OCI-LY1 (cell line): Measurements from ENCODE around the gene LARP4.

Source experiments
- EZH2 ChIP-seq: fragments of 200-600 bp; sonication (generic), shearing (Covaris generic); IDR thresholded peaks from 2 replicates; pipeline ENCODE4 v1.8.0; 2017; ENCODE audit warnings: borderline replicate concordance, mixed run types, mild to moderate bottlenecking, antibody characterized with exemption, low read length, moderate library complexity, mixed read lengths
- TF ChIP-seq, protein P1 (sequence below): fragments of 200-600 bp; sonication (generic), shearing (Covaris generic); IDR thresholded peaks from 2 replicates; pipeline ENCODE4 v1.5.1; 2017; ENCODE audit warnings: mild to moderate bottlenecking, antibody characterized with exemption, low read length, moderate library complexity, mixed read lengths

DNA sequence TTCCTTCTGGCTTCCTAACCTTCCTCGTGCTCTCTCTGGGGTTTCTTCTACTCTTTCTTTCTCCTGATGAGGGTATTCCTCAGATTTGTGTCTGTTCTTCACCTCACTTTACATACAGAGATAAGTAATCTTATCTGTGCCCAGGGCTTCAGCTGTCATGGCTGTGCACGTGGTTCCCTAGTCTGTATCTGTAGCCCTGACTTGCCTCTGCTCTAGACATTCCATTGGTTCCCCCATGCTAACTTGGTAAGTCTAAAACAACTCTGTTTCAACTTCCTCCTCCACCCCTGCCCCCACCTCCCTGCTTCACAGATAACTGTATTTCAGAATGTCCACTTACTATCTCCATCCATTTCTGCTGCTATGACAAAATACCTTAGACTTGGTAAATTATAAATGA, 114.9 kb downstream of the LARP4 start:
- TF ChIP-seq, protein P1, sequence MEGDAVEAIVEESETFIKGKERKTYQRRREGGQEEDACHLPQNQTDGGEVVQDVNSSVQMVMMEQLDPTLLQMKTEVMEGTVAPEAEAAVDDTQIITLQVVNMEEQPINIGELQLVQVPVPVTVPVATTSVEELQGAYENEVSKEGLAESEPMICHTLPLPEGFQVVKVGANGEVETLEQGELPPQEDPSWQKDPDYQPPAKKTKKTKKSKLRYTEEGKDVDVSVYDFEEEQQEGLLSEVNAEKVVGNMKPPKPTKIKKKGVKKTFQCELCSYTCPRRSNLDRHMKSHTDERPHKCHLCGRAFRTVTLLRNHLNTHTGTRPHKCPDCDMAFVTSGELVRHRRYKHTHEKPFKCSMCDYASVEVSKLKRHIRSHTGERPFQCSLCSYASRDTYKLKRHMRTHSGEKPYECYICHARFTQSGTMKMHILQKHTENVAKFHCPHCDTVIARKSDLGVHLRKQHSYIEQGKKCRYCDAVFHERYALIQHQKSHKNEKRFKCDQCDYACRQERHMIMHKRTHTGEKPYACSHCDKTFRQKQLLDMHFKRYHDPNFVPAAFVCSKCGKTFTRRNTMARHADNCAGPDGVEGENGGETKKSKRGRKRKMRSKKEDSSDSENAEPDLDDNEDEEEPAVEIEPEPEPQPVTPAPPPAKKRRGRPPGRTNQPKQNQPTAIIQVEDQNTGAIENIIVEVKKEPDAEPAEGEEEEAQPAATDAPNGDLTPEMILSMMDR, result no peak
- no peak for TF ChIP-seq EZH2
